Activated effector memory CD4-positive, alpha-beta T cell treated with anti-CD3 and anti-CD28 coated beads, Interleukin-2, amount 50 U/mL, for 16 hours (primary cell): Measurements from ENCODE around the gene GATC.
"Not testable (repeated sequence)": the region's sequence is repeated elsewhere in the genome, so short reads cannot be mapped to it uniquely, and the experiment has no call there.

ENCODE experiments used
- DNase-seq: peaks from one replicate; pipeline ENCODE4 v3.0.0-alpha.2; 2020

Gene GATC

GRCh38 chr12:120437735-120438494 is 8.3 kb upstream of the GATC start, which contains the start of gene COX6A1:
Gene COX6A1 (plus strand): TSS chr12:120438113. CDS start chr12:120438127, 14 bp downstream.
- peak; percentile 99 for DNase-seq

DNA sequence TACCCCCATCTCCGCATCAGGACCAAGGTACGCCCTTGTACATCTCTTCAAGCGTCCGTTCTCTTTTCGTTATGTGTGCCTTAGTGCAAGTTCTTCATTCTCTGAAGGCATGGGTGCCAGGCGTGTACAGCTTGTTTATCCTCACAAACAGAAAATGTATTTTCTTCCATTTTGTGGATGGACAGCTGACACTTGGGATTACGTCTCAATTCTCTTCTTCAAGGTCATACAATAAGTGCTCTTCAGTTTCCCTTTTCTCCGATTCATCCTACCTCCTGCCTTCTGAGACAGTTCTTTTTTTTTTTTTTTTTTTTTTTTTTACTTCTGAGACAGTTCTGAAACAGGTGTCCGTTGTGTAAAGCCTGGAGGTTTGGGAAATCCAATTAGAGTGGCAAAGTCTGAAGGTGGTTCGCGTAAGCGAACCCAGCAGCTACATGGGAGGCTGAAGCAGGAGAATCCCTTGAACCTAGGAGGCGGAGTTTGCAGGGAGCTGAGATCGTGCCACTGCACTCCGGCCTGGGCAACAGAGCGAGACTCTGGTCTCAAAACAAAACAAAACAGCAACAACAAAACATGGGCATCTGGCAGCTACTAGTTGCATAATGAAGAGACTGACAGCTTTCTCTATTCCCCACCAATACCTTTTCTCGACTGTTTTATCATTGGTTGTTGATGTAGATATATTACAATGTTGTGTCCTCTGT is 7.6 kb upstream of the GATC start:
- DNase-seq = no peak

- DNase-seq = peak; percentile 88
Observed at GRCh38 chr12:120439646-120440247, 6.5 kb upstream of the GATC start.

- DNase-seq = no peak
Observed at GRCh38 chr12:120444676-120445075, 1.6 kb upstream of the GATC start.

- DNase-seq = not testable (repeated sequence)
Observed at GRCh38 chr12:120446844-120447178, 567 bp downstream of the GATC start.

- DNase-seq = no peak
Observed at GRCh38 chr12:120447992-120448391, 1.7 kb downstream of the GATC start.

DNA sequence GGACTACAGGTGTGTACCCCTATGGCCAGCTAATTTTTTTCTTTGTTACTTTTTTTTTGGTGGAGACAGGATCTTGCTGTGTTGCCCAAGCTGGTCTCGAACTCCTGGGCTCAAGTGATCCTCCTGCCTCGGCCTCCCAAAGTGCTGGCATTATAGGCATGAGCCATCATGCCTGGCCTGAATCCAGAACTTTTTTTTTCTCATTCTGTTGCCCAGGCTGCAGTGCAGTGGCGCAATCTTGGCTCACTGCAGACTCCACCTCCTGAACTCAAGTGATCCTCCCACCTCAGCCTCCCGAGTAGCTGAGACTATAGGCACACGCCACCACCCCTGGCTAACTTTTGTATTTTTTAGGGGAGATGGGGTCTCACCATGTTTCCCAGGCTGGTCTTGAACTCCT is 6.3 kb downstream of the GATC start:
- DNase-seq = not testable (repeated sequence)

DNA sequence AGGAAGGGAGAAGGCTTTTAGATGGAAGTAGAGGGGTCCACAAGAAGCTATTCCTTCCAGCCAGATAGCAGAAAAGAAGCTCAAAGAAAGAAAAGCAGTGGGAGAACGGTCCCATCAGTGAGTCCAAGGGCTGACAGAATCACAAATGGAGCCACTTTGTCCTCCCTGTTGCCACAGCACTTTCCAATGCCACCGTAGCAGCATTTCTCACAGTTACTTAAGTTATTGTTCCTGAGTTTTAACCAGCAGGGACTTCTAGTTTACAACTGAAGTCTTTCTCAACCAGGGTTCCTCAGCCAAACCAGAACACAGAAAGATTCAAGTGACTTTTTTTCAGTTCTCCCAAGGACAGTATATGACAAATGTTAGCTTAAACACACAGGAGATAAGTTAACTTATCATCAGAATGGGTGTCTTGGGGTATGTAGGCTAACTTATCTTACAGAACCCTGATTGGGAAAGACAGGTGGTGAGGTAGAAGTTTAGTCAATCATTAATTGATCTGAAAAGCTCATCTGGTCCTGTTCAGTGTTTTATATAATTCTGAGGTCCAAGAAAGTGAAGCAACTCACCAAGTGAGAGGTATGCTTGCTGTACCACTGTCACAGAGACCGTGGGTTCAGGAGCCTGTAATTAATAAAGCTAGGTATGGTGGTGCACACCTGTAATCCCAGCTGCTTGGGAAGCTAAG is 7.0 kb downstream of the GATC start:
- no peak for DNase-seq

DNA sequence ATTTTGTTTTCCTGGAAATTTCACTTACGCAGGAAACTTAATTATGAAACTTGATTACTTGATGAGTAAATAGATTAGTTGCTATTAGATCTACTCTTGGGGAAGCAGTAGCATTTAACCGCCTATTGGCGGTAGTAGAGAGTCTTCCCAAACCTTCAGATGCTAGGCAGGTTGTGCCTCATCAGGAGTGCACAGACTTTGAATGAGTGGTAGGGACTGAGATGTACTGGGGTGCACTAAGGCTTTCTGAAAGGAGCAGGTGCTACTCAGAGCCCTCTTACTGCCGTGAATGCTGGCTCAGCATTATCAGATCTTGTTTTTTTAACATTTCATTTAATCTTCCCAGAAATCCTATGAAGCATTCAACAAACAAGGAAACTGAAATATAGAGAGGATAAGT is 7.7 kb downstream of the GATC start:
- no peak for DNase-seq

DNA sequence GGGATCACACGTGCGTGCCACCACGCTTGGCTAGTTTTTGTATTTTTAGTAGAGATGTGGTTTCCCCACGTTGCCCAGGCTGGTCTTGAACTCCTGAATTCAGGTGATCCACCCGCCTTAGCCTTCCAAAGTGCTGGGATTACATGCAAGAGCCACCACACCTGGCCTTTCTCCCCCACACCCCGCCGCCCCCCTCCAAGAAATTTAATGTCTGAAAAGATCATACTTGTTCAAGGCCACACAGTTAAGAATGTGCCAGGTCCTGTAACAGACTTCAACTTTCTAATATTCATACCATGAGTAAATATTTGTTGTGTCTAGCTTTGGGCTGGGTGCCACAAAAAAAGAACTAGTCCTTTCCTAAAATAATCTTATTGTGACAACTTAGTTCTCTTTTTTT is 9.1 kb downstream of the GATC start:
- no peak for DNase-seq

GRCh38 chr12:120457133-120457532 is 10.9 kb downstream of the GATC start:
- no peak for DNase-seq

DNA sequence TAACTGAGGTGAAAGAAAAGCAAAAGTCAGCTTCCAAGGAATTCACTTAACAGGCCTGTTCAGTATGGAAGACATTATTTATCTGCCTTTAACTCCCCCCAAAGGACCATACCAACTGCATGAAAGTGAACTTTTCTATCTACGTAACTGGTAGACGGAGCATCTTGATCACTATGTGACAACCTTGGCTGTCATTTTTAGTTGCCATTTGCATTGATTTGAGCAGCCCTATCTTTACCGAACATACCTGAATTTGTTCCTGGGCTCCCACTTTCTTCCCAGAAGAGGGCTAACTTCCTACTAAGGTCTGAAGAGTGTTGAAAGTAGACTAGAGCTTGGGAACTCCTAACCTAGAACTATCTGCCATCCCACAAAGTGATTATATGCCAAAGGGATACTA is 13.9 kb downstream of the GATC start:
- DNase-seq = no peak

GRCh38 chr12:120462099-120462640 is 15.9 kb downstream of the GATC start:
- DNase-seq = no peak

- no peak for DNase-seq
Observed at GRCh38 chr12:120463712-120464111, 17.5 kb downstream of the GATC start.

- DNase-seq = no peak
Observed at GRCh38 chr12:120465756-120466155, 19.5 kb downstream of the GATC start.

DNA sequence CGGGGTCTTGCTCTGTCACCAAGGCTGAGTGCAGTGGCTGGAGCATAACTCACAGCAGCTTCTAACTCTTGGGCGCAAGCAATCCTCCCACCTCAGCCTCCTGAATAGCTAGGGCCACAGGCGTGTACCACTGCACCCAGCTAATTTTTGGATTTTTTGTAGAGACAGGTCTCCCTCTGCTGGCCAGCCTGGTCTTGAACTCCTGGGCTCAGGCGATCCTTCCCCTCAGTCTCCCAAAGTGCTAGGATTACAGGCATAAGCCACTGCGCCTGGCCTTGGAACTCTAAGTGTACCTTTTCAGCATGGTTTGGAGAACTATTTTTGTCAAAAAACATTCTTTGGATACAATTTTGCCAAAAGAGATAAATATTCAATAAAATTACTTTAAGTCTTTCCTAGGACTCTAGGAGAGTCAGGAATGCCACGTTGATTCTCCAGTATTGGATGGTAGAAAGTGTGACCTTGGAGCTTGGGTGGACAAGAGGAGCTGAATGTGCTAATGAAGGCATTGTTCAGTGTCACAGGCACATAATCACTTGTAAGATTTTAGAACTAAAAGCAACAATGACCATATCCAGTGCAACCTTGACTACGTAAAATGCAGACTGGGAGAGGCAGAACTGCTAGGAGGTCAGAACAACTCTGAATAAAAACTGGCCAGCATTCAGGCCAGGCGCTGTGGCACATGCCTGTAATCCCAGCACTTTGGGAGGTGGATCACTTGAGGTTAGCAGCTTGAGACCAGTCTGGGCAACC is 20.5 kb downstream of the GATC start:
- DNase-seq = peak; percentile 81

DNA sequence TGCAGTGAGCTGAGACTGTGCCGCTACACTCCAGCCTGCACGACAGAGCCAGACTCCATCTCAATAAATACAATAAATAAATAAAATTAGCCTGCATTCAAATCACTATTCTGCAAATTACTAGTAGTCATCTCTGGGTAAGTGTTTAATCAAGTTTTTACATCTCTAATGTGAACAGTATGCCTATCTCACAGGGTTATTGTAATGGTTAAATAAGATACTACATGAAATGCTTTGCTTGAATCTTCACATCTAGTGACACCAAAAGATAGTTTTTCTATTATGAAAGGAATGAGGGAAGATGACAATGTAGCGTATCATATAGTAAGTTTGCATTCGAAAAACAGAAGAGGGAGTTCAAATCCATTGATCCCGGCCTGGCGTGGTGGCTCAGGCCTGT is 21.2 kb downstream of the GATC start:
- no peak for DNase-seq

- DNase-seq = peak; percentile 66
Observed at GRCh38 chr12:120468325-120468820, 22.1 kb downstream of the GATC start.

DNA sequence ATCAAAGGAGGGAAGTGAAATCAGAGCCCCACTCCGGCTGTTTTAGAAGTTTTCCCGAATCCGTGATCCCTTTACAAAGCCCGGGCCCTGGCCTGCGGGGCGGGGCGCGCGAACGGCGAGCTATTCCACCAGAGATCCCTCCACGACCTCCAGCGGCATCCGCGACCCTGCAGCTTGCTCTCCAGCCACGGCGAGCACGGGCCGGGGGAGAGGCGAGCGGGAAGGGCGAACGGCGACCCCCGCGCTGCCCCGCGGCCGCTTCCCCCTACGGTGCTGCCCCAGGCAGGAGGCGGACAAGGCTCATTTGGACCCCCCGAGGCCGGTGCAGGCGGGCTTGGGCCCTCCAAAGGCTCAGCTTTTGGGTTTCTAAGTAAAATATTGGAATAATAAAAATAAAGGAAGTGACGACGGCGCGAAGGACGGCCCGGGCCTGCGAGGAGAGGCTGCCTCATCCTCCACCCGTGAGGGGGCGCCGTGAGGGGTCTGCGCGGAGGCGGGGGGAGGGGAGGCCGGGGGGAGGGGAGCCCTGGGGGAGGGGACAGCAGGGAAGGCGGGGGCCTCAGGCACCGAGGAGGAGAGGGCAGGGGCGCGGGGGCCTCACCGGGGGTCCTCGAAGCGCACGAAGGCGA is 22.7 kb downstream of the GATC start:
- DNase-seq = peak; percentile 85

- peak; percentile 100 for DNase-seq
Observed at GRCh38 chr12:120469450-120470149, 23.4 kb downstream of the GATC start, which contains the start of gene SRSF9. Gene SRSF9 (minus strand): TSS chr12:120469748. CDS start chr12:120469609, 139 bp downstream.
